DOHH2 (cell line): Measurements from ENCODE around the gene THRB.

Experiments used
- H3F3A ChIP-seq: fragments of 200-600 bp; sonication (generic), shearing (Covaris generic); 2 replicates; pipeline ENCODE4 v1.6.0; 2016; ENCODE audit warnings: antibody characterized with exemption, mild to moderate bottlenecking; ENCODE audit not compliant: control insufficient read depth, insufficient read depth
- H3K27ac ChIP-seq: fragments of 200-600 bp; sonication (generic); 2 replicates; pipeline ENCODE4 v1.5.1; 2014; ENCODE audit warnings: low read depth, mild to moderate bottlenecking, low read length, moderate library complexity
- H3K27me3 ChIP-seq: fragments of 200-600 bp; sonication (generic); 2 replicates; pipeline ENCODE4 v1.6.1; 2014; ENCODE audit warnings: mild to moderate bottlenecking, low read length, mixed read lengths; ENCODE audit not compliant: control insufficient read depth
- H3K36me3 ChIP-seq: fragments of 200-600 bp; sonication (generic); 2 replicates; pipeline ENCODE4 v1.6.1; 2014; ENCODE audit warnings: mild to moderate bottlenecking, low read length, moderate library complexity, mixed read lengths; ENCODE audit not compliant: control insufficient read depth
- H3K4me1 ChIP-seq: fragments of 200-600 bp; sonication (generic); 2 replicates; pipeline ENCODE4 v1.6.1; 2014; ENCODE audit warnings: mild to moderate bottlenecking, low read length, mixed read lengths; ENCODE audit not compliant: control insufficient read depth
- H3K4me2 ChIP-seq: fragments of 200-600 bp; sonication (generic); 2 replicates; pipeline ENCODE4 v1.6.0; 2014; ENCODE audit warnings: mild to moderate bottlenecking, low read length, moderate library complexity
- H3K4me3 ChIP-seq: fragments of 200-600 bp; sonication (generic); 2 replicates; pipeline ENCODE4 v1.5.1; 2014; ENCODE audit warnings: mild to moderate bottlenecking, low read length, mixed read lengths
- H3K79me2 ChIP-seq: fragments of 200-600 bp; sonication (generic); 2 replicates; pipeline ENCODE4 v1.6.1; 2014; ENCODE audit warnings: mild to moderate bottlenecking, low read length, mixed read lengths; ENCODE audit not compliant: control insufficient read depth
- H3K9me2 ChIP-seq: fragments of 200-600 bp; sonication (generic); replicated peaks from 2 replicates; pipeline ENCODE4 v1.6.1; 2014; ENCODE audit warnings: mild to moderate bottlenecking, low read length, mixed read lengths; ENCODE audit not compliant: control insufficient read depth
- H3K9me3 ChIP-seq: fragments of 200-600 bp; sonication (generic); 2 replicates; pipeline ENCODE4 v1.6.1; 2014; ENCODE audit warnings: antibody characterized with exemption, low read length, mixed read lengths; ENCODE audit not compliant: control insufficient read depth, insufficient read depth
- H4K20me1 ChIP-seq: fragments of 200-600 bp; sonication (generic); 2 replicates; pipeline ENCODE4 v1.6.0; 2014; ENCODE audit warnings: low read depth, mild to moderate bottlenecking, antibody characterized with exemption, low read length, moderate library complexity; ENCODE audit not compliant: control insufficient read depth, insufficient read depth
- EZH2phosphoT487 ChIP-seq: fragments of 200-600 bp; sonication (generic); IDR thresholded peaks from 2 replicates; pipeline ENCODE4 v1.6.1; 2017; ENCODE audit warnings: borderline replicate concordance, mild to moderate bottlenecking, antibody characterized with exemption, low read length, moderate library complexity, mixed read lengths
- TF ChIP-seq, protein P1 (sequence below): fragments of 200-600 bp; sonication (generic); IDR thresholded peaks from one replicate; pipeline ENCODE4 v1.5.1; 2014; ENCODE audit warnings: antibody characterized with exemption, mild to moderate bottlenecking, low read depth, low read length; ENCODE audit not compliant: poor library complexity, severe bottlenecking

Gene THRB

DNA sequence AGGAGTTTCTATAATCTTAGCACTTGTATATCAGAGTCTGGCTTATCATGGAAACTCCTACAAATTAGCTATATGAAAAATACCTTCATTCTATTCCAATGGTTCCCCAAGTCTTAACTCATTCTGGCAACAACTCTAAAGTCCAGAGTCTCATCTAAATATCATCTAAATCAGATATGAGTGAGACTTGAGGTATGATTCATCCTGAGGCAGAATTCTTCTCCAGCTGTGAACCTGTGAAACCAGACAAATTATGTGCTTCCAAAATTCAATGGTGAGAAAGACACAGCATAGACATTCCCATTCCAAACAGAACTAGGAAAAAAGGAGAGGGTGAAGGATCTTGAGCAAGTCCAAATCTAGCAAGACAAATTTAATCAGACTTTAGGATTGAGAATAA, 138.8 kb downstream of the THRB start:
- Histone ChIP-seq H3K9me2 (no peaks in the 10 kb centered on the region), H3K9me3 (no peaks in the 10 kb centered on the region), H3K4me2 (no peak overlapping the region), H3K27ac (no peak overlapping the region), H3K36me3 (no peaks in the 10 kb centered on the region), H3K4me3 (no peak overlapping the region), H4K20me1 (no peaks in the 10 kb centered on the region), H3F3A (no peaks in the 10 kb centered on the region), H3K4me1 (no peaks in the 10 kb centered on the region), H3K79me2 (no peaks in the 10 kb centered on the region), H3K27me3 (no peaks in the 10 kb centered on the region)
- TF ChIP-seq EZH2phosphoT487, result no peak
- TF ChIP-seq, protein P1, sequence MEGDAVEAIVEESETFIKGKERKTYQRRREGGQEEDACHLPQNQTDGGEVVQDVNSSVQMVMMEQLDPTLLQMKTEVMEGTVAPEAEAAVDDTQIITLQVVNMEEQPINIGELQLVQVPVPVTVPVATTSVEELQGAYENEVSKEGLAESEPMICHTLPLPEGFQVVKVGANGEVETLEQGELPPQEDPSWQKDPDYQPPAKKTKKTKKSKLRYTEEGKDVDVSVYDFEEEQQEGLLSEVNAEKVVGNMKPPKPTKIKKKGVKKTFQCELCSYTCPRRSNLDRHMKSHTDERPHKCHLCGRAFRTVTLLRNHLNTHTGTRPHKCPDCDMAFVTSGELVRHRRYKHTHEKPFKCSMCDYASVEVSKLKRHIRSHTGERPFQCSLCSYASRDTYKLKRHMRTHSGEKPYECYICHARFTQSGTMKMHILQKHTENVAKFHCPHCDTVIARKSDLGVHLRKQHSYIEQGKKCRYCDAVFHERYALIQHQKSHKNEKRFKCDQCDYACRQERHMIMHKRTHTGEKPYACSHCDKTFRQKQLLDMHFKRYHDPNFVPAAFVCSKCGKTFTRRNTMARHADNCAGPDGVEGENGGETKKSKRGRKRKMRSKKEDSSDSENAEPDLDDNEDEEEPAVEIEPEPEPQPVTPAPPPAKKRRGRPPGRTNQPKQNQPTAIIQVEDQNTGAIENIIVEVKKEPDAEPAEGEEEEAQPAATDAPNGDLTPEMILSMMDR, result no peak

DNA sequence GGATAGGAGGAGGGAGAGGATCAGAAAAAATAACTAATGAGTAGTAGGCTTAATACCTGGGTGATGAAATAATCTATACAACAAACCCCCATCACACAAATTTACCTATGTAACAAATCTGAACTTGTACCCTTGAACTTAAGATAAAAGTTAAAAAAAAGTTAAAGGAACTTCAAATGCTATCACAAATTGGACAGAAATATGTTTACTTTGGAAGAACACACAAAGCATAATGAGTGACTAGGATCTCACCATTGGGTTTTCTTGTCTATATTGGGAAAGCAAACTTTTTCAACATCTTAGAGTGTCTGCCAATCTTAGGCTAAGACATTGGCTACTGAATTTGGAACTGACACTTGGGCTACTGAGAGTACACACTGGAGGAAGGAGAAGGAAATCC, 140.4 kb downstream of the THRB start:
- Histone ChIP-seq H3K27me3 (no peaks in the 10 kb centered on the region), H3F3A (no peaks in the 10 kb centered on the region), H4K20me1 (no peaks in the 10 kb centered on the region), H3K9me3 (no peaks in the 10 kb centered on the region), H3K4me2 (no peak overlapping the region), H3K79me2 (no peaks in the 10 kb centered on the region), H3K9me2 (no peaks in the 10 kb centered on the region), H3K4me1 (no peaks in the 10 kb centered on the region), H3K27ac (no peak overlapping the region), H3K36me3 (no peaks in the 10 kb centered on the region), H3K4me3 (no peak overlapping the region)
- TF ChIP-seq, protein P1, result no peak

DNA sequence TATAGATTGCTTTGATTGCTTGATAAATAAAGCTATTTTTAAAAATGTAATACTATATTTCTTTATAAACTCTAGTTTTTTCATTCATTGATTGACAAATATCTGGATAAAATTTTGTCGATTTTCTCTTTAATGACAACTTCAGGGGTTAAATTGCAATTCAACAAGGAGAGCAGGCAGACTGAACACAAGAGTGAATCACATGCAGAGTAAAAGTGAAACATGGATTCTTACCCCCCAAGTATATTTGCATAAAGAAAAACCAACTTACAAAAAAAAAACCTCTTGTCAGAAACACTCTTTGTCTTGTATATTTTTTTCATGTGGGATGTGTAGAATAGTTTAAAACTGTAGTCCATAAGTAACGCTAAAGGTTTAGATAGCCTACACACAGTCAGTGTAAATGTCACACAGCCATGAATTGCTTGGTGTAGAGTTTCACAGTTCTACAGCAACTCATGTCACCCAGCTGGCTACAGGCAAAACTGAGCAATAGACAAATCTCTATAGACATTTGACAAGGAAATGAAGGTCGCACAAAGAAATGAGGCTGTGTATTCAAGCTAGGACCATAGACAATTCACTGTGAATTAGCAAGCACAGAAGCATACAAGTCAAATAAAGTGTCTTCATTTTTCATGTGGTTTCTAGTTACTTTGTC, 141.6 kb downstream of the THRB start:
- no peaks in the 10 kb centered on the region for H3K9me3 ChIP-seq
- H3K79me2 ChIP-seq, result no peaks in the 10 kb centered on the region
- no peaks in the 10 kb centered on the region for H3K36me3 ChIP-seq
- no peak overlapping the region for H3K4me2 ChIP-seq
- H3K27ac ChIP-seq, result no peak overlapping the region
- H3K4me3 ChIP-seq, result no peak overlapping the region
- TF ChIP-seq EZH2phosphoT487, result no peak
- TF ChIP-seq, protein P1, result no peak
- H3K27me3 ChIP-seq, result no peaks in the 10 kb centered on the region
- H4K20me1 ChIP-seq, result no peaks in the 10 kb centered on the region
- H3K4me1 ChIP-seq, result no peaks in the 10 kb centered on the region
- H3F3A ChIP-seq, result no peaks in the 10 kb centered on the region
- no peaks in the 10 kb centered on the region for H3K9me2 ChIP-seq
